HUES64 (cell line): Measurements from ENCODE around the gene SELENOO.
A peak's percentile ranks its signal among the peaks of the same experiment; 100 is the strongest.
"Not testable (repeated sequence)": the region's sequence is repeated elsewhere in the genome, so short reads cannot be mapped to it uniquely, and the experiment has no call there.

ENCODE experiments used
- H3K27ac ChIP-seq: 2 replicates; pipeline ENCODE4 v1.7.0; 2013; ENCODE audit warnings: low read depth, low read length, inconsistent platforms
- H3K27me3 ChIP-seq: 2 replicates; pipeline ENCODE4 v1.6.1; 2013; ENCODE audit warnings: mild to moderate bottlenecking, low read length; ENCODE audit not compliant: insufficient read depth
- H3K36me3 ChIP-seq: 2 replicates; pipeline ENCODE4 v1.6.1; 2013; ENCODE audit warnings: mild to moderate bottlenecking, low read length; ENCODE audit not compliant: insufficient read depth
- H3K4me1 ChIP-seq: 2 replicates; pipeline ENCODE4 v1.6.1; 2013; ENCODE audit warnings: mild to moderate bottlenecking, low read length, moderate library complexity; ENCODE audit not compliant: insufficient read depth
- H3K4me3 ChIP-seq: 2 replicates; pipeline ENCODE4 v1.5.1; 2013; ENCODE audit warnings: mild to moderate bottlenecking, low read length, moderate library complexity
- H3K9ac ChIP-seq: 2 replicates; pipeline ENCODE4 v1.6.1; 2013; ENCODE audit warnings: mild to moderate bottlenecking, low read depth, low read length
- H3K9me3 ChIP-seq: 2 replicates; pipeline ENCODE4 v1.6.1; 2013; ENCODE audit warnings: low read depth, low read length; ENCODE audit not compliant: insufficient read depth
- WGBS: fragments of 150-250, 120-280 bp; methylation state at CpG from one replicate; pipeline ENCODE4 v1.1.7; 2013; ENCODE audit warnings: missing lambda C conversion rate; 5-methylcytosine and 5-hydroxymethylcytosine counted together

The SELENOO gene

GRCh38 chr22:50197856-50198623, 2.8 kb upstream of the SELENOO start:
- Histone ChIP-seq H3K9me3 (0 out of 2 replicates have a peak, but pooled peaks cover under 1% of the 10 kb centered on the region), H3K9ac (no peak overlapping the region), H3K27me3 (peaks cover 6% of the 10 kb centered on the region), H3K4me1 (no peaks in the 10 kb centered on the region), H3K4me3 (no peak overlapping the region), H3K27ac (no peak overlapping the region), H3K36me3 (peaks cover 35% of the 10 kb centered on the region)
- WGBS, result 96% methylated on average over 61 of the region's 61 CpGs

- Histone ChIP-seq H3K9ac (no peak overlapping the region), H3K4me3 (no peak overlapping the region), H3K4me1 (no peaks in the 10 kb centered on the region), H3K36me3 (peaks cover 37% of the 10 kb centered on the region), H3K27me3 (peaks cover 6% of the 10 kb centered on the region), H3K27ac (no peak overlapping the region), H3K9me3 (0 out of 2 replicates have a peak, but pooled peaks cover 3% of the 10 kb centered on the region)
- WGBS, result 93% methylated on average over 16 of the region's 16 CpGs
These were observed 2.2 kb upstream of the SELENOO start for GRCh38 chr22:50198624-50199017.

- no peak overlapping the region for H3K9ac ChIP-seq
- peaks cover 6% of the 10 kb centered on the region for H3K27me3 ChIP-seq
- 0 out of 2 replicates have a peak, but pooled peaks cover 3% of the 10 kb centered on the region for H3K9me3 ChIP-seq
- H3K4me1 ChIP-seq, result no peaks in the 10 kb centered on the region
- H3K36me3 ChIP-seq, result peaks cover 35% of the 10 kb centered on the region
- H3K27ac ChIP-seq, result no peak overlapping the region; the same call in 1 of the 2 replicates
- peak overlapping the region; percentile 77 for H3K4me3 ChIP-seq
- 94% methylated on average over 18 of the region's 18 CpGs for WGBS
These were observed 1.5 kb upstream of the SELENOO start for GRCh38 chr22:50199251-50199721.

GRCh38 chr22:50199829-50200460, 866 bp upstream of the SELENOO start:
- H3K27me3 ChIP-seq, result peaks cover 6% of the 10 kb centered on the region
- H3K27ac ChIP-seq, result 0 out of 2 replicates have a peak overlapping the region, but pooled peaks have one; percentile 25
- 0 out of 2 replicates have a peak, but pooled peaks cover 3% of the 10 kb centered on the region for H3K9me3 ChIP-seq
- peak overlapping the region; percentile 48 for H3K9ac ChIP-seq
- H3K4me1 ChIP-seq, result no peaks in the 10 kb centered on the region
- 7% methylated on average over 32 of the region's 34 CpGs for WGBS
- H3K4me3 ChIP-seq, result peak overlapping the region; percentile 77
- peaks cover 33% of the 10 kb centered on the region for H3K36me3 ChIP-seq

DNA sequence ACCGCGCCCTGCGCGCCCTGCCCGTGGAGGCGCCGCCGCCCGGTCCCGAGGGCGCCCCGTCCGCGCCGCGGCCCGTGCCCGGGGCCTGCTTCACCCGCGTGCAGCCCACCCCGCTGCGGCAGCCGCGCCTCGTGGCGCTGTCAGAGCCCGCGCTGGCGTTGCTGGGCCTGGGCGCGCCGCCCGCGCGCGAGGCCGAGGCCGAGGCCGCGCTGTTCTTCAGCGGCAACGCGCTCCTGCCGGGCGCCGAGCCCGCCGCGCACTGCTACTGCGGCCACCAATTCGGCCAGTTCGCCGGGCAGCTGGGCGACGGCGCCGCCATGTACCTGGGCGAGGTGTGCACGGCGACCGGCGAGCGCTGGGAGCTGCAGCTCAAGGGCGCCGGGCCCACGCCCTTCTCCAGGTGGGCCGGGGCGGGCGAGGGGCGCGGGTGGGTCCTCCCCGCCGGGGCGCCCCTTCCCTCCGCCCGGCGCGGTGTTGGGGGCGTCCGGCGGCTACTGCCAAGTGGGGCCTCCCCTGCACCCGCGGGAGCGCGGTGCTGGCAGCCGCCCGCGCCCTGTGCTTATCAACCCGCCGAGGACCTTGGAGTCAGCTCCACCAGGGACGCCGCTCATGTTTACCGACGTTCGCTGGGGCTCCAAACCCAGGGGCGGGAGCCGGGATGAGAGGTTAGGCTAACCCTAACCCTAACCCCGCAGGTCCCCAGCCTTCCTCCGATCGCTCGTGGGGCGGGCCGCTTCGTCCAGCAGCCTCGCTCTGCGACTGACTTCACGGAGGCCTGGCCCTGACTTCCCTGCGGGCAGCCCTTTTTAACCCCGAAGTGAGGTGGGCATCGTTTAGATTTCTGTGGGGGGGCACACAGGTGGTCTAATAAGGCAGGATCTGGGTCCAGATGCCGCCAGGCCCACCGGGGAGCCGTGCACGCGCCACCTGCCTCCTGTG, 649 bp downstream of the SELENOO start:
- 3% methylated on average over 115 of the region's 115 CpGs for WGBS
- 0 out of 2 replicates have a peak, but pooled peaks cover 3% of the 10 kb centered on the region for H3K9me3 ChIP-seq
- H3K4me3 ChIP-seq, result peak overlapping the region; percentile 77
- no peaks in the 10 kb centered on the region; the same call in 1 of the 2 replicates for H3K4me1 ChIP-seq
- H3K27ac ChIP-seq, result no peak overlapping the region
- peak overlapping the region; percentile 82 for H3K9ac ChIP-seq
- H3K27me3 ChIP-seq, result peaks cover 6% of the 10 kb centered on the region
- H3K36me3 ChIP-seq, result peaks cover 30% of the 10 kb centered on the region

DNA sequence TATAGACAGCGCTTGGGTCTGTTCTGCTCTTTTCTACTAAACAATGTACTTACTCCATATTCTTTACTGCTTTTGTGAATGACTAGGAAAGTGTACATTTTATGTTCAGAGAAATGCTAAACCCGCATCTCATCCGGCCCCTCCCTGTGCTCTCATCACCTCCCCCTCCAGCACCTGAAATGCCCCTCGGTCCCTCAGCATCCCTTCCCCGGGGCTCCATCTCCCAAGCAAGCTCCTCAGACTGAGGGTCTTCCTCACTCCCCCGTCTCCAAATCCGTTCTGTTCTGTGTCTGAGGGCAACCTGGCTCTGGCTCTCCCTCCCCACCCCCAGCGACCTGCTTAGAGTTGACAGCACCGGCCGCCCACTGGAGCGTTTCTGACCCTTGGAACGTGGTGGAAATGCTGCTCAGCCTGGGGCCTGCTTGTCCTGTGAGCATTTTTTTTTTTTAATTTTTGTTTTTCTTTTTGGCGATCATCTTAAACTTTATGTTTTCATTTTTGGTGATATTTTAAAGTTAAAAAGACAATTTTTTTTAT, 1.4 kb downstream of the SELENOO start:
- H3K27me3 ChIP-seq, result peaks cover 6% of the 10 kb centered on the region
- H3K4me1 ChIP-seq, result no peaks in the 10 kb centered on the region; the same call in 1 of the 2 replicates
- peak overlapping the region; percentile 82 for H3K9ac ChIP-seq
- H3K9me3 ChIP-seq, result 0 out of 2 replicates have a peak, but pooled peaks cover 3% of the 10 kb centered on the region
- H3K4me3 ChIP-seq, result peak overlapping the region; percentile 77
- H3K36me3 ChIP-seq, result peaks cover 28% of the 10 kb centered on the region
- 77% methylated on average over 13 of the region's 13 CpGs for WGBS
- no peak overlapping the region for H3K27ac ChIP-seq

- H3K27ac ChIP-seq, result no peak overlapping the region
- no peaks in the 10 kb centered on the region; the same call in 1 of the 2 replicates for H3K4me1 ChIP-seq
- peaks cover 26% of the 10 kb centered on the region for H3K36me3 ChIP-seq
- H3K27me3 ChIP-seq, result peaks cover 6% of the 10 kb centered on the region
- WGBS, result 93% methylated on average over 1 of the region's 1 CpG
- 0 out of 2 replicates have a peak, but pooled peaks cover 3% of the 10 kb centered on the region for H3K9me3 ChIP-seq
- no peak overlapping the region for H3K9ac ChIP-seq
- no peak overlapping the region for H3K4me3 ChIP-seq
These were observed 2.5 kb downstream of the SELENOO start for GRCh38 chr22:50203288-50203687.

DNA sequence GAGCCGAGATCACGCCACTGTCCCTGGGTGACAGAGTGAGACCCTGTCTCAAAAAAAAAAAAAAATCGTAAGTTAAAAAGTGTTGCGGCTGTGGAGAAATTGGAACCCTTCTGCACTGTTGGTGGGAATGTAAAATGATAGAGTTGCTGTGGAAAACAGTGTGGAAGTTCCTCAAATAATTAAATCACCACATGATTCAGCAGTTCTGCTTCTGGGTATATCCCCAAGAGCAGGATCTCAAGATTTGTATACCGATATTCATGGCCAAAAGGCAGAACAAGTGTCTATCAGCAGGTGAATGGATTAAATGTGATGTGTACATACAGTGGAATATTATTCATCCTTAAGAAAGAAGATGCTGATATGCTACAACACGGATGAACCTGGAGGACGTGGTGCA, 3.8 kb downstream of the SELENOO start:
- Histone ChIP-seq H3K9ac (no peak overlapping the region), H3K4me1 (no peaks in the 10 kb centered on the region; the same call in 1 of the 2 replicates), H3K27ac (no peak overlapping the region), H3K9me3 (0 out of 2 replicates have a peak, but pooled peaks cover 3% of the 10 kb centered on the region), H3K36me3 (peaks cover 27% of the 10 kb centered on the region), H3K27me3 (peaks cover 6% of the 10 kb centered on the region), H3K4me3 (no peak overlapping the region)
- 94% methylated on average over 7 of the region's 7 CpGs for WGBS

- H3K27me3 ChIP-seq, H3K27ac ChIP-seq, H3K4me3 ChIP-seq, H3K9me3 ChIP-seq, H3K4me1 ChIP-seq, H3K9ac ChIP-seq: not testable (repeated sequence)
- peaks cover 28% of the 10 kb centered on the region for H3K36me3 ChIP-seq
- 96% methylated on average over 9 of the region's 9 CpGs for WGBS
These were observed 4.2 kb downstream of the SELENOO start for GRCh38 chr22:50204998-50205397.

DNA sequence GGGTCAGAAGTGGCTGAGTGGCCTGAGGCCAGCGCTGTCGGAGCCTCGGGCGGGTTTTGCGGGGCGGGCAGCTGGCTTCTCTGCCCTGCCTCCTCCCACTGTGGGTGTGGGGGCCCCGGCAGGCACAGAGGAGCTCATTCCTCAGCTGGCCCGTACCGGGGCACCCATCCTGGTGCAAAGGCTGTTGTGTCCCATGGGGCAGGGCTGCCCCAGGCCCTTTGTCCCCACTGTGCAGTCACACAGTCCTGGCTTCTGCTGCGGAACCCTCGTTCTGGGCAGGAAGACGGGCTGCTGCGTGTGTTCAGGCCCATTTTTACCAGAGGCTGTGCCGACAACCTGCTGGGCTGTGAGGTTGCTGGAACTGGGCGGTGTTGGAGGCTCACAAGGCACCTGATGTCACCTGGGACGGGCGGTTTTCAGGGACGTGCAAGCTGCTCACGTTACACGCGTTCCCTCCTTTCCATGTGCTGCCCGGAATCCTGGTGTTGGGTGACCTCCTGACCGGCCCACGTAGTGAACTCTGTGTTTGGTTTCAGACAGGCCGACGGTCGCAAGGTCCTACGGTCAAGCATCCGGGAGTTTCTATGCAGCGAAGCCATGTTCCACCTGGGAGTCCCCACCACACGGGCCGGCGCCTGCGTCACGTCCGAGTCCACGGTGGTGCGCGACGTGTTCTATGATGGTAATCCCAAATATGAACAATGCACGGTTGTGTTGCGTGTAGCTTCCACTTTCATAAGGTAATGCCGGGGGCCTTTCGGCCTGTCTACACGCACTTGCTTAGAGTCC, 5.2 kb downstream of the SELENOO start:
- no peak overlapping the region for H3K9ac ChIP-seq
- 0 out of 2 replicates have a peak, but pooled peaks cover 3% of the 10 kb centered on the region for H3K9me3 ChIP-seq
- no peaks in the 10 kb centered on the region; the same call in 1 of the 2 replicates for H3K4me1 ChIP-seq
- H3K36me3 ChIP-seq, result peaks cover 38% of the 10 kb centered on the region
- H3K27me3 ChIP-seq, result peaks cover 6% of the 10 kb centered on the region
- WGBS, result 94% methylated on average over 45 of the region's 45 CpGs
- H3K4me3 ChIP-seq, result no peak overlapping the region
- no peak overlapping the region for H3K27ac ChIP-seq
